GM19372 (cell line): Measurements from ENCODE around the gene TJP3.

Experiments used
- ATAC-seq: cut with Tn5 transposase; IDR thresholded peaks from one replicate; pipeline ENCODE4 v1.9.1; 2021; ENCODE audit warnings: mild to moderate bottlenecking, low read depth, moderate library complexity; ENCODE audit not compliant: unreplicated experiment

Gene TJP3

GRCh38 chr19:3691372-3691716 lies 16.8 kb upstream of the TJP3 start:
- ATAC-seq = no peak

DNA sequence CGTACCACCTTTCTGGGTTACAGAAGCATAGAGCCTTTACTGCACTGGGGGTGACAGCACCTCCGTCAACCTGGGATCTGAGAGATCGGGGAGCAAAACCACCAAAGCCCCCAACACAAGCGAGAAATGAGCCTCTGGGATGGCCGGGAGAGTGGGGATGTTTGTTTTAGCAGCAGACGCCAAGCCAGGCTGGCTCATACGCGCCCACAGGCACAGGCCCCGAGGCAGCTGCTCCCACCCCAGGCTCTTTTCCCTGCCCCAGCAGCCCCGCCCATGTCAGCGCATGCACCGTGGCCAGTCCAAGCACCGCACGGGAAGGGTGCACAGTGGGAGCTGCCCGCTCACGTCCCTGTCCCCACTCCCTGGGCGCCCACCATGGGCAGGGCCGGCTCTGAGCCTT lies 16.5 kb upstream of the TJP3 start:
- ATAC-seq = no peak

GRCh38 chr19:3692141-3693024 lies 15.8 kb upstream of the TJP3 start:
- ATAC-seq = no peak

DNA sequence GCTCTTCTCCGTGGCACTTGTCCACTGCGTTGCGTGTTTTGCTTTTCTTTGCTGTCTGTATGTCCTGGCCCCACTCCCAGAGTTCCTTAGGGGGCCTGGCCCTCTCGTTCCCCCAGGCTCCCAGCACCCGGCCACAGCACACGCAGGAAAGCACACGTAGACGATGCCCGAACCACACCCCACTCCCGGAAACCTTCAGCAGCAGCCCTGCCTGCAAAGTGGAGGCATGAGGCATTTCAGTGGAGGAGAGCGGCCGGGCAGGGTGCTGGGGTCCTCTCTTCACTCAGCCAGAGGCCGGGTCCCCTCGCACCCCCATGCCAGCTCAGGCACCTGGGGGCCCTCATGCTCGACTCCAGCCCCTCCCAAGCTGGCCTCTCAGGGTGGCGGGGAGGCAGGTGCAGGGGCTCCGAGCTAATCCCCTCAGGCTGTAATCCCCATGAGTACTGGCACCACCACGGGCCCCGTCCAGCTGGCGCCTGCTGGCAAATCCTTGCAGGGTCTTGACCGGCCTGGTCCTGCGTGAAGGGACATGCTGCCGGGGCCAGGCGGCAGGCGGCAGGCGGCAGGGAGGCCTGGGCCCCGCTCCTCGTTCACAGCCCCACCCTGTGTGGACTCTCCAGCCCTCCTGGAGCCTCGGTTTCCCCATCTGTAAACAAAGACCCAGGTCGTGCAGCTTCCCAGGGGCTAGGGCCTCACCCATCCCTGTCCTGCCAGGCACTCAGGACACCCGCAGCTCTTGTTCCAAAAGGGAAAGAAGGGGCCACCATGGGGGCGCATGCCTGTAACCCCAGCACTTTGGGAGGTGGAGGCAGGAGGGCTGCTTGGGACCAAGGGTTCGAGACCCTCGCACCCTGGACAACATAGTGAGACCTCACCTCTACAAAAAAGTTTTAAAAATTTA lies 14.9 kb upstream of the TJP3 start:
- no peak for ATAC-seq

DNA sequence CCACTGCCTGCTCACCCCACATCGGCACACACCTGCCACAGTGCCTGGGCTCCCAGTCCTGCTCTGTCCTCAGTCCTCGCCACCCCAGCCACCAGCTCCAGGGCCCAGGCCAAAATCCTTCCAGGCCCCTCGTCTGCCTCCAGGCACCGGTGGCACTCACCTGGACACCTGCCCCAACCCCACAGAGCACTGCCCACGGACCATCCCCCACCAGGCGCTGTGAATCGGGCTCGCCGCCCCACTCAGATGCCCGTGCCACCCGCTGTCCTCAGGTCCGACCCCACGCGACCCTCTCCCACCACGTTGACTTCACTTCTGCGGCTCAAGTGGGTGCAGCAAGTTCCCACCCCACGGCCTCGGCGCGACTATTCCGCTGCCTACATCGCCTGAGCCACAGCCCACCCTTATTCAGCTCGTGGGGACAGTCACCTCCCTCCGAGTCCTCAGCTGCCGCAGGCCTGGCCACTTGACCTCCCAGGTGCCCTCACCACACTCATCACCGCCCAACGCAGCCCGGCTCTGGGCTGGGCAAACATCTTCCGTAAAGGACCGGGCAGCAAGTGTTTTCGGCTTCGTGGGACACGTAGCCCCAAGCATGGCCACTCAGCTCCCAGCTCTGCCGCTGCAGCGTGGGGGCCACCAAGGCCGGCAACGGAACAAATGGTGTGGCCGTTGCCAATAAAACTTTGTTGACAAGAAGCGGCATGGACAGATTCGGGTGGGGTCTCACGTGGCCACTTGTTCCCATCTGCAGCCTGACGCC lies 13.6 kb upstream of the TJP3 start:
- ATAC-seq = no peak

DNA sequence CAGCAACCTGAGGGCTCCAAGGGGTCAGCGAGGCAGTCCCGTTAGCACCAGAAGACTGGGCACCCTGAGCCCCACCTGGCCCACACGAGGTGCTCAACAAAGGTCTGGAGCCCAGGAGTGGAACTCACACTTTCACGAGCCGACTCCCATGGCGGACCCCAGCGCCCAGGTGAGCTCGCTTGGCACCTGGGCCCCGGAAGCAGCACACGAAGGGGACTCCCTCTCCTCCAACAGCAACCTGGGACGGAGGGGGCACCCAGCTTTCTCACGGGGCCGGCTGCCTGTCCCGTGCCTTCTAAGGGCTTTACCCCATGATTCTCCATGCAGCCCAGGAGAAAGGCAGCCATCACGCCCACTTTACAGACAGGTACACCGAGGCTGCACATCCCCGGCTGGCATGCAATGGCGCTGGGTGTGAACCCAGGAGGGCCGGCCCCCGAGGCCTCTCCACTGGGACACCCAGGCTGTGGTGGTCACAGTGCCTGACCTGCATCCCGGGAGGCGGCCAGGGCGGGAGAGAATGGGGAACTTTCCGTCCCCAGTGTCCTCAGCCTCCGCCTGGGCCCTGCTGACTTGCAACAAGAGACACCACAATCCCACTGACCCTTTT lies 13.0 kb upstream of the TJP3 start:
- no peak for ATAC-seq

DNA sequence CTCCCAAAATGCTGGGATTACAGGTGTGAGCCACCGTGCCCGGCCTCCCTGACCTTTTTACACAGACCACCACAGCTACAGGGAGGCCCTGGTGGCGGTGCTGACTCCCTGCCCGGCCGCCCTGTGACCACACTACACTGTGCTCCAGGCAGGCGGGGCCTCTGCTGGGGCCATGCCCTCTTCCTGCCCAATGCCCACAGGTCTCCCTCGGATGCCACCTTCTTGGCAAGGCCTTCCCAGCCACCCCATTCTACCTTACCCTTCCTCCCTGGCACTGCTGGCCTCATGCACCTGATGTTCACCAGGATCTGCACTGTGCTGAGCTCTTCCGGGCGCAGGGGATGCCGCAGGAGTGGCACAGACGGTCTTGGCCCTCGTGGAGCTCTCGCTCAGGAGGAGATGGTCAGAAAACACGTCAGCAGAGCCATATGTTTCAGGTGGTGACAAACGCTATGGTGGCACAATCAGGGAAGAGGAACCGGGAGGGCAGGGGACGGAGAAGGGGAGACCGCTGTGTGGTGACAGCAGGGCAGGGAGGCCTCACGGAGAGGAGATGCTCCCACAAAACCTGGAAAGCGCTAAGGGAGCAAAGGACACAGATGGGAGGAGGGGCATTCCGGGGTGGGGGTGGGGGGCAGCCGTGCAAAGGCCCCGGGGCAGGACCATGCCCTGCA lies 12.1 kb upstream of the TJP3 start:
- ATAC-seq = no peak

- ATAC-seq = no peak
Observed at GRCh38 chr19:3696660-3696995, 11.6 kb upstream of the TJP3 start.

- ATAC-seq = no peak
Observed at GRCh38 chr19:3697094-3697493, 11.1 kb upstream of the TJP3 start.

DNA sequence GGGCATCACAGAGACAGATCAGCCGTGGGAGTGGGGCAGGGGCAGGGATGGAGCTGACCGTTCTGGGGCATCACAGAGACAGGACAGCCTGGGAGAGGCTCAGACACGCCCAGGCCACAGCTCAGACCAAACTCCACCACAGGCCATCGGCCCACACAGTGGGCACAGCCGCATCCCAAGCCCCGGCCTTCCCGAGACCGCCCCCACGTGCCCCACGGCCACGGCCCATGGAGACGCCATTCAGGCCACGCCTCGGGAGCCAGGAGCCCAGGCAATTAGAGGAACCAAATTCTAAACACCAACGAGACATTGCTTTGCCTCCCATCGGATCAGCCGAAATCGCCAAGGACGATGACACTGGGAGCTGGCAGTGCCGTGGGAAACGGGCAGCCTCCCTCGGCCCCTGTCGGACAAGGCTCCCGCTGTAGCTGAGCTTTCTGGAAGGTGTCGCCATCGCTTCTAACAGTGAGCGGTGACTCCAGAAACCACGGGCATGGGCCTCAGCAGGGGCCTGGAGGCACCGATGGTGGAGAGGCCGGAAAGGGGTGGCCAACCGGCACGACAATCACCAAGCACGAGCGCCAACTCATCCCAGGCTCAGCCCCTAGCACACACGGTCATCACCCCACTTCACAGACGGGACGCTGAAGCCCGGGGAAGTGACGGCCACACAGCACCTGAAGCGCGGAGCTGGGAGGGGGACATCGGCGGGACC lies 10.4 kb upstream of the TJP3 start:
- no peak for ATAC-seq

- ATAC-seq = no peak
Observed at GRCh38 chr19:3698386-3698950, 9.7 kb upstream of the TJP3 start.

DNA sequence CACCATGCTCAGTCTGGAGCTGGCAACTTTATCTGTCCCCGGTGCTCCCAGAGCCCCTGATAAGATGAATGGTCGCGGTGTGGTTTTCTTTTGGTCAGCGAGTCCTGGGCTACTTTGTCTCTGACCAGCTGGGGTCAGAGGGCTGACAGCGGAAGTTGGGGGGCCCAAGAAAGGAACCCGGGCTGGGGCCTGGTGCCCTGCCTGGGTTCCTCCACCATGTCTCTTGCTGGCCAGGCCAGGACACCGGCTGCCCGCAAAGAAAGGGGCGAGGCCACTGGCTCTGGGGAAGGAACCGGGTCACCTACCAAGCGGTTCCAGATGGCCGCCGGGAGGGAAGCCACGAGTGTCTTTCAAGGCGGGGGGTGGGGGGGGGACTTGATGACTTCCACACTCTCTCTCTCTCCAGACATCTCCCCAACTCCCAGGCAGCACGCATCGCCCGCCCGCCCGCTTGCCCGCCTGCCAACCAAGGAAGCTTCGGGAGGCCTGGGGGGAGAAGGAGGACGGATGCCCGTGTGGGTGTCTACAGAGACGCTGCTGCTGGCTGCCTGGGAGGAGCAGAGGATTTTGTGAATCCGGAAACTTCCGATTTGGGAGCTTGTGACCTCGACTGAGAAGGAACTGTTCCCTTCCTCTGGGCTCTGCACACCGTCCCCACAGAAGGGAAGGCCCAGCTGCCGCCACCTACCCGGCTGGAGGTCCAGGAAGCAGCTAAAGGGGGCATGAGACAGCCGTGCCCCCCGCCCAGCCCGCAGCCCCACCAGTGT lies 9.0 kb upstream of the TJP3 start:
- ATAC-seq = no peak

GRCh38 chr19:3699741-3700241 lies 8.4 kb upstream of the TJP3 start:
- no peak for ATAC-seq

GRCh38 chr19:3700242-3701032 lies 7.7 kb upstream of the TJP3 start, which contains the start of gene PIP5K1C:
TSS of gene PIP5K1C (minus strand) at chr19:3700468. CDS start at chr19:3700390, 78 bp downstream.
- ATAC-seq = peak; percentile 93

- no peak for ATAC-seq
Observed at GRCh38 chr19:3701200-3701599, 7.0 kb upstream of the TJP3 start.

GRCh38 chr19:3707868-3708206 lies 347 bp upstream of the TJP3 start:
- ATAC-seq = no peak

DNA sequence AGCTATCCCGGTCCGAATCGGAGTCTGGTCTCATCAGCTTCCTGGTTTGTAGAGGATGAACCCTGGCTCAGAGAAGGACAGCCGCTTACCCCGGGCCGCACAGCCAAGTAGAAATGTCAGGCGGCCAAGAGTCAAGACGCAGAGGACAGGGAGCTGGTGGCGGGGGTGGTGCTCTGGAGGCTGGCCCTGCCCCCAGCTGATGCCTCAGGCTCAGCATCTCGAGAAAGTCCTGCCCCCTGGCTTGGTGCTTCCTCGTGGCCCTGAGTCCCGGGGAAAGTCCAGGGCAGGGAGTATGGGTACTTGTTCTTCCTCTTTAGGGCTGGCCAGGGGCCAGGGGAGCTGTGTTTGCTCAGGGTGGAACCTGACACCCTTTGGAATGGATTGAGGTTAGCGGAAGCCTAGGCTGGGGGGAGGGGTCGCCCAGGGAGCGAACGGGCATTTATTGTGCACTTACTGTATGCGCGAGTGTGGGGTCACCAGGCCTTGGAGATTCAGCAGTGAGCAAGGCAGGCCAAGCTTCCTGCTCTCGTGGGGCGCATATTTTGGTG lies 2.2 kb downstream of the TJP3 start:
- no peak for ATAC-seq
